ENCODE measurements around the gene FGGY.

- TF ChIP-seq CTCF (IDR thresholded peaks at IDR 0.05) (no peak), POLR2A (IDR thresholded peaks at IDR 0.05; ENCODE audit: low read depth) (no peak), POLR2AphosphoS5 (IDR thresholded peaks at IDR 0.05) (no peak)
Observed at GRCh38 chr1:59415881-59416280, 119.0 kb downstream of the FGGY start.

Data from esophagus muscularis mucosa (tissue), 3 donors.